Nephron progenitor cell (in vitro differentiated cells): Measurements from ENCODE around the gene RAPGEF5.

Source experiments
- DNase-seq: peaks from one replicate; pipeline ENCODE4 v3.0.0; 2021
- H3K27ac Mint-ChIP-seq: 2 replicates; pipeline ENCODE4 v1.8.0; 2021; ENCODE audit warnings: mild to moderate bottlenecking, moderate library complexity, mixed read lengths
- H3K27me3 Mint-ChIP-seq: 2 replicates; pipeline ENCODE4 v1.8.0; 2021; ENCODE audit warnings: mild to moderate bottlenecking, low read depth, mixed read lengths; ENCODE audit not compliant: poor library complexity
- H3K36me3 Mint-ChIP-seq: 2 replicates; pipeline ENCODE4 v1.8.0; 2021; ENCODE audit warnings: low read depth, mixed read lengths
- H3K4me1 Mint-ChIP-seq: 2 replicates; pipeline ENCODE4 v1.8.0; 2021; ENCODE audit warnings: mixed read lengths
- H3K4me3 Mint-ChIP-seq: 2 replicates; pipeline ENCODE4 v1.8.0; 2021; ENCODE audit warnings: mild to moderate bottlenecking, moderate library complexity, mixed read lengths
- H3K9me3 Mint-ChIP-seq: 2 replicates; pipeline ENCODE4 v1.8.0; 2021; ENCODE audit warnings: mild to moderate bottlenecking, moderate library complexity, mixed read lengths
- TF ChIP-seq, protein P1 (sequence below): fragments of 200-600 bp; sonication (generic); IDR thresholded peaks from 2 replicates; pipeline ENCODE4 v1.5.0; 2021; ENCODE audit warnings: antibody characterized with exemption

Gene RAPGEF5

DNA sequence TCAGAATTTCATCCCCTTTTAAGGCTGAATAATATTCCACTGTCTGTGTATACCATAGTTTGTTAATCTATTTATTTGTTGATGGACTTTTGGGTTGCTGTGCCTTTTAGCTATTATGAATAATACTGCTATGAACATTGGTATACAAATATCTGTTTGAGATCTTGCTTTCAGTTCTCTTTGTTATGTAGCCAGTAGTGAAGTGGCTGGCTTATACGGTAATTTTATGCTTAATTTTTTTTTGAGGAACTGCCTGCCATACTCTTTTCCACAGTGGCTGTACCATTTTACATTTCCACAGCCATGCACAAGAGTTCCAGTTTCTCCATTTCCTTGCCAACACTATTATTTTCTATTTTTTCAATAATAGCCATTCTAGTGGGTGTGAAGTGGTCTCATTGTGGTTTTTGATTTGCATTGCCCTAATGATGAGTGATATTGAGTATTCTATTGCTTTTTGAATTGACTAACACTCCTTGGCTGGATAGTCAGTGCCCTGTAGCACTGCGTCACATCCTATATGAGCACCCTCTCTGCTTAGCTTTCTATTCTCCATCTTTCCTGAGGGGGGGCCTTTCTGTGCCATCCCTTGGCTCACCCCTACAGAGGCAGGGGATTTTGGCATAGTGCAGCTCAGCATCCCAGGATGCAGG lies 29.4 kb upstream of the RAPGEF5 start:
- no peak overlapping the region for H3K4me3 Mint-ChIP-seq
- no peaks in the 10 kb centered on the region for H3K36me3 Mint-ChIP-seq
- DNase-seq = no peak
- H3K9me3 Mint-ChIP-seq = no peaks in the 10 kb centered on the region
- H3K4me1 Mint-ChIP-seq = no peaks in the 10 kb centered on the region
- no peak overlapping the region for H3K27ac Mint-ChIP-seq
- TF ChIP-seq, protein P1, sequence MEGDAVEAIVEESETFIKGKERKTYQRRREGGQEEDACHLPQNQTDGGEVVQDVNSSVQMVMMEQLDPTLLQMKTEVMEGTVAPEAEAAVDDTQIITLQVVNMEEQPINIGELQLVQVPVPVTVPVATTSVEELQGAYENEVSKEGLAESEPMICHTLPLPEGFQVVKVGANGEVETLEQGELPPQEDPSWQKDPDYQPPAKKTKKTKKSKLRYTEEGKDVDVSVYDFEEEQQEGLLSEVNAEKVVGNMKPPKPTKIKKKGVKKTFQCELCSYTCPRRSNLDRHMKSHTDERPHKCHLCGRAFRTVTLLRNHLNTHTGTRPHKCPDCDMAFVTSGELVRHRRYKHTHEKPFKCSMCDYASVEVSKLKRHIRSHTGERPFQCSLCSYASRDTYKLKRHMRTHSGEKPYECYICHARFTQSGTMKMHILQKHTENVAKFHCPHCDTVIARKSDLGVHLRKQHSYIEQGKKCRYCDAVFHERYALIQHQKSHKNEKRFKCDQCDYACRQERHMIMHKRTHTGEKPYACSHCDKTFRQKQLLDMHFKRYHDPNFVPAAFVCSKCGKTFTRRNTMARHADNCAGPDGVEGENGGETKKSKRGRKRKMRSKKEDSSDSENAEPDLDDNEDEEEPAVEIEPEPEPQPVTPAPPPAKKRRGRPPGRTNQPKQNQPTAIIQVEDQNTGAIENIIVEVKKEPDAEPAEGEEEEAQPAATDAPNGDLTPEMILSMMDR = no peak
- H3K27me3 Mint-ChIP-seq = peaks cover 5% of the 10 kb centered on the region

DNA sequence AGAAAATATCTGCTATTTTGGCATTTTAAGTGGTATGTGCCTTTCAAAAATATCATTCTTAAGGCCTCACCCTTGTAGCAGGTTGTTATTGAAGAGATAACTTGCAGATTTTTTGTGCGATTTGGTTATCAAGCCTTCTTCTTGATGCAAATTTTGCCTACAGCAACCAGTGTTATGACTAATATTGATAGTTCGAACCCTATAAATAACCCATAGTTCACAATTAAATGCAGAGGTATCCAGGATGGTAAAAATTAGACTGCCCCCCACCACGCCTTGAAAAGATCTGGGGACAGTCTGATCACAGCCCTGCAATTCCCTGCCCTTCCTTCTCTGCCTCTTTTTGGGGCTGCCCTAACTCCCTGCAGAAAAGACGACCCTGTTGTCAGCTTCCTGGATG lies 28.4 kb upstream of the RAPGEF5 start:
- H3K4me1 Mint-ChIP-seq = no peaks in the 10 kb centered on the region
- peaks cover 5% of the 10 kb centered on the region for H3K27me3 Mint-ChIP-seq
- no peaks in the 10 kb centered on the region for H3K9me3 Mint-ChIP-seq
- no peaks in the 10 kb centered on the region for H3K36me3 Mint-ChIP-seq
- TF ChIP-seq, protein P1 = no peak
- H3K4me3 Mint-ChIP-seq = no peak overlapping the region
- H3K27ac Mint-ChIP-seq = no peak overlapping the region
- no peak for DNase-seq

DNA sequence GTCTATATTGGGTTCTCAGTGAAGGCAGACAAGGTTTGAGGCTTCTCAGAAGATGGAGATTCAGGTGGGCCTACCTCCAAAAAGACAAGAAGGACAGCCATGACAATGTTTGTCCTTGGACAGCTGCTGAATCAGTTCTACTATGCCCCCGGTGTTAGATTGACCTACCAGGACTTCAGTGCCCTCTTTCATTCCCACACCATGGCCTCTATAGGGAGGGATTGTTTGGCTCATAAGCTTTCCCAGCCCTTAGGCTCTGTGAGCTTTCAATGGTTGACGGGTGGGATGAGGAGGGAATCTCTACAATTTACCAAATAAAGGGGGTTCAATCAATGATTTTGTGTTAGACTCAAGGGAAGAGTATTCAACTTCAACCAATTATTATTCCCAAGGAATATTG lies 23.4 kb upstream of the RAPGEF5 start:
- Mint-ChIP-seq H3K27ac (no peak overlapping the region), H3K36me3 (no peaks in the 10 kb centered on the region), H3K9me3 (no peaks in the 10 kb centered on the region), H3K27me3 (peaks cover 2% of the 10 kb centered on the region), H3K4me3 (no peak overlapping the region), H3K4me1 (peaks cover 34% of the 10 kb centered on the region)
- TF ChIP-seq, protein P1 = no peak
- no peak for DNase-seq

DNA sequence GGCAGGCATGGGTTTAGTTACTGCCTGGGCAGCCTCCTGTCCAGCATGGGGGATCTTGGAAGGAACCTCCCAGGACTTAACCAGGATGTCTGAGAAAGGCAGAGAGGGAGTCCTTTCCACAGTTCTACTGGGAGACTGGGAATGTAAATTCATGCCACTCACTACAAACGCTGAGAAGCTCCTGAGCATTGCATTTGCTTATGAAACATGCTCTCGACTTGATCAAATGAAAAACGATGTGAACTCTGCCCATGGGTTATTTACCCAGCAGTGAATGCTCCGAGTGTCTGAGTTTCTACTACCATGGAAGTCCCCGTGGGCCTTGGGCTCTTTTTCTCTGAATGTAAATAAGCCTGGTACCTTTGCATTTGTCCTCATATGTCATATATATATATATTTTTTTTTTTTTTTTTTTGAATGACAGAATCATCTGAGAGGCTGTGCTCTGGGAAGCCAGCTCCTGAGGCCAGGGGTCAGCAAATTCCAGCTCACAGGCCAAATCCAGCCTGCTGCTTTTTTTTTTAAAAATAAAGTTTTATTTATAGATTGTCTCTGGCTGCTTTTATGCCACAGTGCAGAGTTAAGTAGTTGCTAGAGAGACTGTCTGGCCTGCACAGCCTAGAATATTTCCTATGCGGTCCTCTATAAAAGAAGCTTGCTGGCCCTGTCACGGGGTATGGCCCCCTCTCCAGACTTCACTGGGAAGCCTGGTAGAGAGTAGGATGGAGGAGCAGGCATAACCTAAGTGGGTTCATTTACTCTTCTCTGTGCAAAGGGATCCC lies 21.4 kb upstream of the RAPGEF5 start:
- Mint-ChIP-seq H3K27me3 (no peaks in the 10 kb centered on the region), H3K36me3 (no peaks in the 10 kb centered on the region), H3K4me1 (peaks cover 52% of the 10 kb centered on the region), H3K4me3 (no peak overlapping the region), H3K27ac (no peak overlapping the region), H3K9me3 (no peaks in the 10 kb centered on the region)
- TF ChIP-seq, protein P1 = no peak
- DNase-seq = no peak

DNA sequence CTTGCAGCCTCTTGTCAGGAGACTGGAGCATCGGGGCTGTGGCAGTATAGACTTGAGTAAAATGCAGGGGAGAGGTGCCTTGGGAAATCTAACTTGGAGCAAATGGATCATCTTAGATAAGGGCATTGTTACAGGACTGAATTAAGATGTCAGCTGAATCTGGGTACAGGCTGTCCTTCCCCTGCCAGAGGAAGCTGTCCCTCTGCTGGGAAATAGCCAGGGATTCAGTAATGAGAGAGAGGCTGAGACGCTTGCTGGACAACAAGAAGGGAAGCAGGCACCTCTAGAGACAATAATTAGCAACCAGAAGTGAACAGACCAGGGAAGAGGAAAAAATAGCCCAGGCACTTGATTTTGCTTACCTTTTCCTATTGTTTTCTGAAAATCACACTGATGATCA lies 20.7 kb upstream of the RAPGEF5 start:
- Mint-ChIP-seq H3K9me3 (no peaks in the 10 kb centered on the region), H3K4me3 (no peak overlapping the region), H3K4me1 (peaks cover 59% of the 10 kb centered on the region), H3K27ac (peak overlapping the region; percentile 63), H3K27me3 (no peaks in the 10 kb centered on the region), H3K36me3 (no peaks in the 10 kb centered on the region)
- no peak for DNase-seq
- TF ChIP-seq, protein P1 = no peak
